Dermis blood vessel endothelial cell (primary cell): ENCODE measurements around the gene BIK. TPM values are rescaled to one million over a fixed set of nuclear protein-coding genes. Genes with fewer than 3 reads are reported as not detected.

ENCODE experiments used
- total RNA-seq: library from RNA; depleted of rRNA; stranded (reverse); fragments of >200 nt; gene quantifications from 2 replicates; pipeline ENCODE4 v1.2.3, GENCODE V29; 2014

The BIK gene
- total RNA-seq, 1 donor from 2014 or later: 1.9 TPM

Other genes starting within 250 kb of the BIK start
- gene PACSIN2, start 95.6 kb upstream of the BIK start, total RNA-seq: 68.9 and 93.6 TPM in 2 replicates
- gene TTLL1, start 21.4 kb upstream of the BIK start, total RNA-seq: 9.9 and 11.1 TPM in 2 replicates
- 11.7 and 14.8 TPM in 2 replicates for gene MCAT, start 32.6 kb downstream of the BIK start, total RNA-seq
- gene TSPO, start 40.8 kb downstream of the BIK start, total RNA-seq: 361 and 465 TPM in 2 replicates
- 29.4 and 38.0 TPM in 2 replicates for gene TTLL12, start 76.4 kb downstream of the BIK start, total RNA-seq
- gene SCUBE1, start 232.6 kb downstream of the BIK start, total RNA-seq: 0.42 TPM in 1 of 2 replicates, not detected in the other